Renal cortical epithelial cell (primary cell): Measurements from ENCODE around the gene RPL18A. TPM values are rescaled to one million over a fixed set of nuclear protein-coding genes. Genes with fewer than 3 reads are reported as not detected.

Experiments
- DNase-seq: peaks from one replicate; pipeline ENCODE4 v3.0.0-alpha.2; 2011; ENCODE audit warnings: low read depth
- total RNA-seq: library from RNA; depleted of rRNA; stranded (reverse); fragments of >200 nt; gene quantifications from 2 replicates; pipeline ENCODE4 v1.2.3, GENCODE V29; 2014

Gene RPL18A
- total RNA-seq, 1 donor from 2014 or later: 517 TPM

- DNase-seq: peak; percentile 73
Measured at GRCh38 chr19:17841810-17842662, 17.7 kb upstream of the RPL18A start.

DNA sequence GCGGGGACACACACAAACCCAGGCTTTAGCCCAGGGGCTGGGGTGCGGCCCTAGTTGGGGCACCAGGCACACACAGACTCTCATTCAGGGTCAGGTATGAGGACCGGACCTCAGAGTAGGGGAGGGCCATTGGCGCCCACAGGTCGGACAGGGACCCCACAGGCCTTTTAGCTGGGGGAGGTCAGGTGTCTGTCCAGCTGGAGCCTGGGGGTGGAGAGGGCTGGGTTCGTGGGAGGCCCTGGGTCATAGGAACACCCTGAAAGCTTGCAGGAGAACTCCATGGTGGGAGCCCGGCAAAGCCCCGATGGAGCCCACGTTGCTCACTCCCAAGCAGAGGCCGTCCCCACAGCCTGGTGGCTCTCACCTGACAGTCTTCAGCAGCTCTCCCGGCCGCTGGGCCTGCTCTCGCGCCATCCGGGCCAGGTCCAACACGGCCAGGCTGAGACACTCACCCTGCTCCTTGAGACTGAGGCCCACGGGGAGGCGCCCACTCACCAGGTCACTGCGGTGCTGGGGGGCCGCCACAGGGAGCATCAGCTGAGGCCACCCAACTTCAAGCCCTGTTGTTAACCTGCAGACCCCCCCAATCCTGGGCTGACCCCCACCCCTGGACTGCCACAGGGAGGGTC is 16.9 kb upstream of the RPL18A start:
- no peak for DNase-seq

DNA sequence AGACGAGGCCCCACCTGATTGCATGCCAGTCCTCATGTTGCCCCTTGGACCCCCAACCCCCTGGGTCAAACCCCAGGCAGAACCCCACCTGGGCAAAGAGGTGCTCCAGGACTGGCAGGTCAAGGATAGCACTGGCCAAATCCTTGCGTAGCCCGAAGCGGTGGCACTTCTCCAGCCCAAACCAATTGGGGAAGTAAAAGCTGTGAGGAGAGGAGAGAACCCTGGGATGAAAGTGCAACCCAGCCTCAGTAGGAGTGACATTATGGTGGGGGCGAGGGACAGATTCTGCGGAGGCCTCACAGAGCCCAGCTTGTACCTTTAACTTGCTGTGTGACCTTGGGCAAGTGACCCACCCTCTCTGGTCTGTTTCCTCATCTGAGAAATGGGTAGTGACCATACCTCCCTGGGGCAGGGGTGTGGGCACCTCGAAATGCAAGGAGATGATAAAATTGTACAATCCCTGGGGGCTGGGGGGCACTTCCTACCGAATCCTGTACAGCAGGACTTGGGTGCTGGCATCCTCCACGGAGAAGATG is 16.4 kb upstream of the RPL18A start:
- no peak for DNase-seq

- DNase-seq: no peak
Measured at GRCh38 chr19:17843908-17844490, 15.7 kb upstream of the RPL18A start.

DNA sequence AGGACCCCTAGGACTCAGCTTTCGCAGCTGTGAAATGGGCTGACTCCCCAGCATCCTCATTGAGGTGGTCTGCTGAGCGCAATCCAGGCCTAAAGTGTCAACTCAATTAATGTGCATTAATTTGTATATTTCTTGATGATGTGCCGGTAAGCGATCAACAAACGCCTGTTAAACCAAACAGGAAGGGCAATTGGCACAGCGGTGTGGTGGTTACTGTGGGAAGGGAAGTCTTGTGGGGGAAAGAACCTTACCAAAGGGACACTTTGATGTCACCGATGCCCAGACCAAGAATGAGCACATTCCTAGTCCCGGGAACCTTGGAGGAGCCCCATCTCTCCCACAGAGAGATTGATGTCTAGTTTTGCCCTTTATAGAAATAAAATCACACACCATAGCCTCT is 13.6 kb upstream of the RPL18A start:
- DNase-seq: no peak

DNA sequence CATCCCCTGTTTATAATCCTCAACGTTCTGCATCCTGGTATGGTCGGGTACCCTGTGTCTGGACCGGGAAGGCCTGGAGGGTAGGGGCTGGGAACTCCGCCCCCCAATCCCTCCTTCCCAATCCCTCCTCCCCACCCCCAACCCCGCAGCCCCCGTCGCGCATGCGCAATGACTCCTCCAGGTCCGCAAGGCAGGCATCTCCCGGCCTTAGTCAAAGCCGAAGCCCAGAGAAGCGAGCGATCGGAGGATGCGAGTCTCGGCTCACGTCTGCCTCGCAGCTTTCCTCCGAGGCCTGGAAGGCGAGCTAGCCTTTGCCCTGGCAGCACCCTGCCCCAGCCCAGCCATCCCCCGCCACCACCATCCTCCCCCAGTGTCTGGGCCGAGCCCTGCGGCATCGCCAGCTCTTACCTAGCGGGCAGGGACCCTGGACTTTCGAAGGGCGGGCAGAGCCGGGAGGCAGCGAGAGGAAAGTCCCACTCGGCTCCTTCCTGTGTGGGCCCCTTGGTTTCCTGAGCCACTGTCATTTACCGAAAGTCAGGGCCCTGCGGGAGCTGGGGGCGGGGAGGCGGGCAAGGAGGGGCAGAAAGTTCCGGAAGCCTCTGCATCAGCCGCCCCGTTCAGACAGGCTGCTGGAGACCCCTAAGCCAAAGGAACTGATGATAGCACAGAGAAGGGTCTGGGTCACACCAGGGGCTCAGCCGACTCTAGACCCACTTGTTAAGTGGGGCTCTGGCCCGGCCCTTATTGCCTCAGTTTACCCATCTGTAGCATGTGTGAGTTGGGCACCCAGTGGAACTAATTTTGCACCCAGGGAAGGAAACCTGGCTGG is 12.0 kb upstream of the RPL18A start, which contains the start of gene JAK3:
JAK3 (minus strand) TSS at position 445 of the 829 bp plus-strand sequence. CDS start 3,565 bp downstream, outside the sequence.
- peak; percentile 33 for DNase-seq

GRCh38 chr19:17848595-17849292 is 11.0 kb upstream of the RPL18A start:
- no peak for DNase-seq

- DNase-seq: no peak
Measured at GRCh38 chr19:17854061-17854460, 5.6 kb upstream of the RPL18A start.

- peak; percentile 32 for DNase-seq
Measured at GRCh38 chr19:17855280-17856152, 4.2 kb upstream of the RPL18A start.

DNA sequence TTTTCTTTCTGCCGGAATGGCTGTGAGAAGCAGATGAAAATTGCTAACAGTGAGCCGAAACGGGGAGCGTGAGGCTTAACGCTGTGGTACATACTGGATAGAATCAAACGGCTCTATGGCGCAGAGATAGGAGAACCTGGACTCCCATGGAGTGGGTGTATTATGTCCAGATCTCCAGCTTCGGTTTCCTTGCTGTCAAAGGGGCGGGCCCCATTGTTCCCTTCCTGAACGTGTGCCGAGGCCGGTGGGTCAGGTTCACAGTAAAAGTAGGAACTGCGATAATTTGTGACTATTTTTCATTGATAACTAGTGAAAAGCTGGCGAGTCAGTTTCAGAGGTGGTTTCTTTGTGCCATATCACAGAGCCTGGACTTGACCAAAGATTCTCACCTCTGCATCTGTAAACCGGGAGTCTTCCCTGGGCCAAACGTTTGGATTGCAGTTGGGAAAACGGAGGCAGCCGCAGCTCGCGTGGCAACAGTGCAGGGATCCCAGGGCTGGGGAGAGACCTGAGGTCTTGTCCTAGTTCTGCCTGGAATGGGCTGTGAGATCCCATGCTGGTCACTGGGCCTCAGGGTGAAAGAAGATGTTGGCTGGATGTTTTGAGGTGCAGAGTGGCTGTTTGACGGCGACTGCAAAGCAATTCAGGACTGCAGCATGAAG is 752 bp downstream of the RPL18A start:
- DNase-seq: no peak

DNA sequence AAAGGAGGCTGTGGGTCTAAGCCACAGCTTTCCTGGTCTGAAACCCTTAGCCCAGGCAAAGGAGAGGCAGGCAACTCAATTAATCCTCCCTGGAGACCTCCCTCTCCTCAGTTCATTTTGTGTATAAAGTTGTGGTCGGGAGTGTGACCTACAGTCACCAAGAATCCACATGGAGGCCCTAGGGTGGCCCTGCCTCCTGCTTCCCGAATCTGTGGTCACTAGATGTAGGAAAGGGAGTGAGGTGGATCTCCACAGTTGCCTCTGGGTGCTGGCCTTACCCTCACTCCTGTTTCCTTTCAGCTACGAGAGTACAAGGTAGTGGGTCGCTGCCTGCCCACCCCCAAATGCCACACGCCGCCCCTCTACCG is 1.3 kb downstream of the RPL18A start:
- no peak for DNase-seq

- no peak for DNase-seq
Measured at GRCh38 chr19:17861542-17862402, 2.1 kb downstream of the RPL18A start.

DNA sequence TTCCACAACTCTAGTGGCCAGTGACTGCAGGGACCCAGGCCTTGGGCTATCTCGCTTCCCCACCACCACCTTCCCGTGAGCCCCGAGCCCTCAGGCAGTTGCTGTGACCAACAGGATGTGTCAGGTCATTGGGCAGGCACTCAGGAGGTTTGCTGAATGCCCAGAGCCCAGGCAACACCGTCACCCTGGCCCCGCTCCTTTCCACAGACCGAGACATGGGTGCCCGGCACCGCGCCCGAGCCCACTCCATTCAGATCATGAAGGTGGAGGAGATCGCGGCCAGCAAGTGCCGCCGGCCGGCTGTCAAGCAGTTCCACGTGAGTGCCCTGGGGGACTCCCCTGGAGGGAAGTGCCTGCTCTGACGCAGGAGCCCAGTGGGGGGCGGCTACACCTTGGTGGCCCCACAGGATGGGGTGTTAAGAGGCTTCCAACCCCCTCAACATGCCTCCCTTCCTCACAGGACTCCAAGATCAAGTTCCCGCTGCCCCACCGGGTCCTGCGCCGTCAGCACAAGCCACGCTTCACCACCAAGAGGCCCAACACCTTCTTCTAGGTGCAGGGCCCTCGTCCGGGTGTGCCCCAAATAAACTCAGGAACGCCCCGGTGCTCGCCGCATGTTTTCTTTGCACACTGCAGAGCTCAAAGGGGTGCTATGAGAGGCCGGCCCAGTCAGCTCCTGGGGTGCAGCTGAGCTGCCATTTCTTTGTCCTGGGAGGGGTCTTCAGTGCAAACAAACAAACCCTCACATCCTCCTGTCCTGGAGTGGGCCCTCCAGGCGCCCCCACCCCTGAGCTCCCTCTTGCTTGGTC is 3.2 kb downstream of the RPL18A start:
- DNase-seq: no peak

GRCh38 chr19:17863520-17864182 is 3.9 kb downstream of the RPL18A start:
- DNase-seq: no peak

GRCh38 chr19:17865364-17866311 is 5.9 kb downstream of the RPL18A start:
- peak; percentile 19 for DNase-seq
